Mesodermal cell (in vitro differentiated cells): Measurements from ENCODE around the gene ADARB2.
"Not testable (repeated sequence)": the region's sequence is repeated elsewhere in the genome, so short reads cannot be mapped to it uniquely, and the experiment has no call there.

Experiments used
- H3K27ac ChIP-seq: 2 replicates; pipeline ENCODE4 v1.7.0; 2013; ENCODE audit warnings: mild to moderate bottlenecking, low read depth, low read length, moderate library complexity; ENCODE audit not compliant: severe bottlenecking
- H3K36me3 ChIP-seq: 2 replicates; pipeline ENCODE4 v1.7.1; 2013; ENCODE audit warnings: mild to moderate bottlenecking, low read length, moderate library complexity; ENCODE audit not compliant: control insufficient read depth, insufficient read depth
- H3K4me1 ChIP-seq: one replicate; pipeline ENCODE4 v1.7.1; 2013; ENCODE audit warnings: mild to moderate bottlenecking, low read length; ENCODE audit not compliant: insufficient read depth, control insufficient read depth, poor library complexity, severe bottlenecking
- H3K4me3 ChIP-seq: 2 replicates; pipeline ENCODE4 v1.7.0; 2013; ENCODE audit warnings: low read length, control low read depth, mild to moderate bottlenecking; ENCODE audit not compliant: insufficient read depth, poor library complexity, severe bottlenecking; ENCODE audit errors: extremely low read depth
- H3K9me3 ChIP-seq: 2 replicates; pipeline ENCODE4 v1.7.1; 2013; ENCODE audit warnings: mild to moderate bottlenecking, low read length, moderate library complexity; ENCODE audit not compliant: control insufficient read depth
- WGBS, 2 experiments: methylation state at CpG; one replicate each; pipeline ENCODE4 v1.1.5; 2013; ENCODE audit warnings: missing lambda C conversion rate in 2 of 2; ENCODE audit not compliant: insufficient coverage in 2 of 2; 5-methylcytosine and 5-hydroxymethylcytosine counted together

Gene ADARB2

GRCh38 chr10:1538121-1538520 lies 199.2 kb downstream of the ADARB2 start:
- H3K4me3 ChIP-seq = no peak overlapping the region
- no peak overlapping the region for H3K27ac ChIP-seq
- no peaks in the 10 kb centered on the region for H3K36me3 ChIP-seq
- 82 to 92% methylated on average over 2 to 5 of the region's 8 CpGs for WGBS, 2 experiments
- H3K4me1 ChIP-seq = no peaks in the 10 kb centered on the region
- no peaks in the 10 kb centered on the region for H3K9me3 ChIP-seq

- 100% methylated on average over 1 of the region's 2 CpGs; no CpG with 5 or more reads in 1 of the 2 experiments for WGBS, 2 experiments
- not testable (repeated sequence) for H3K9me3 ChIP-seq, H3K27ac ChIP-seq, H3K4me1 ChIP-seq, H3K36me3 ChIP-seq, H3K4me3 ChIP-seq
Measured at GRCh38 chr10:1537449-1537848, 199.9 kb downstream of the ADARB2 start.

GRCh38 chr10:1536341-1536740 lies 201.0 kb downstream of the ADARB2 start:
- 50 to 79% methylated on average over 2 to 7 of the region's 7 CpGs for WGBS, 2 experiments
- H3K4me1 ChIP-seq = no peaks in the 10 kb centered on the region
- no peaks in the 10 kb centered on the region for H3K9me3 ChIP-seq
- no peak overlapping the region for H3K27ac ChIP-seq
- H3K36me3 ChIP-seq = no peaks in the 10 kb centered on the region
- no peak overlapping the region for H3K4me3 ChIP-seq

GRCh38 chr10:1535301-1535965 lies 201.9 kb downstream of the ADARB2 start:
- H3K36me3 ChIP-seq = no peaks in the 10 kb centered on the region
- no peak overlapping the region for H3K27ac ChIP-seq
- no peaks in the 10 kb centered on the region for H3K4me1 ChIP-seq
- WGBS, 2 experiments = 83 to 91% methylated on average over 15 to 22 of the region's 24 CpGs
- no peaks in the 10 kb centered on the region for H3K9me3 ChIP-seq
- no peak overlapping the region for H3K4me3 ChIP-seq

GRCh38 chr10:1534820-1535219 lies 202.5 kb downstream of the ADARB2 start:
- H3K36me3 ChIP-seq = no peaks in the 10 kb centered on the region
- WGBS, 2 experiments = 95 to 96% methylated on average over 15 to 19 of the region's 19 CpGs
- no peaks in the 10 kb centered on the region for H3K9me3 ChIP-seq
- no peak overlapping the region for H3K27ac ChIP-seq
- H3K4me3 ChIP-seq = no peak overlapping the region
- no peaks in the 10 kb centered on the region for H3K4me1 ChIP-seq

GRCh38 chr10:1532636-1533035 lies 204.7 kb downstream of the ADARB2 start:
- Histone ChIP-seq H3K4me1 (no peaks in the 10 kb centered on the region), H3K4me3 (no peak overlapping the region), H3K9me3 (no peaks in the 10 kb centered on the region), H3K36me3 (no peaks in the 10 kb centered on the region), H3K27ac (no peak overlapping the region)
- WGBS, 2 experiments = 94 to 97% methylated on average over 13 to 14 of the region's 14 CpGs

GRCh38 chr10:1531883-1532597 lies 205.3 kb downstream of the ADARB2 start:
- no peaks in the 10 kb centered on the region for H3K36me3 ChIP-seq
- 88 to 89% methylated on average over 15 of the region's 18 CpGs for WGBS, 2 experiments
- no peak overlapping the region for H3K27ac ChIP-seq
- H3K4me3 ChIP-seq = no peak overlapping the region
- no peaks in the 10 kb centered on the region for H3K4me1 ChIP-seq
- no peaks in the 10 kb centered on the region for H3K9me3 ChIP-seq

GRCh38 chr10:1530871-1531517 lies 206.3 kb downstream of the ADARB2 start:
- Histone ChIP-seq H3K4me3 (no peak overlapping the region), H3K27ac (no peak overlapping the region), H3K9me3 (no peaks in the 10 kb centered on the region), H3K4me1 (no peaks in the 10 kb centered on the region), H3K36me3 (no peaks in the 10 kb centered on the region)
- 91 to 93% methylated on average over 13 to 14 of the region's 16 CpGs for WGBS, 2 experiments

GRCh38 chr10:1529806-1530413 lies 207.4 kb downstream of the ADARB2 start:
- Histone ChIP-seq H3K36me3 (no peaks in the 10 kb centered on the region), H3K4me1 (no peaks in the 10 kb centered on the region), H3K9me3 (no peaks in the 10 kb centered on the region), H3K4me3 (no peak overlapping the region), H3K27ac (no peak overlapping the region)
- 87 to 93% methylated on average over 13 to 15 of the region's 15 CpGs for WGBS, 2 experiments

- no peak overlapping the region for H3K27ac ChIP-seq
- no peaks in the 10 kb centered on the region for H3K4me1 ChIP-seq
- no peaks in the 10 kb centered on the region for H3K9me3 ChIP-seq
- no peak overlapping the region for H3K4me3 ChIP-seq
- 83 to 94% methylated on average over 13 to 14 of the region's 15 CpGs for WGBS, 2 experiments
- no peaks in the 10 kb centered on the region for H3K36me3 ChIP-seq
Measured at GRCh38 chr10:1527951-1528350, 209.4 kb downstream of the ADARB2 start.
